OCI-LY7 (cell line): ENCODE measurements around the gene SSRP1.

Experiments
- CTCF ChIP-seq: fragments of 200-600 bp; sonication (generic); conservative IDR thresholded peaks from 2 replicates; pipeline ENCODE4 v1.5.1; 2014; ENCODE audit warnings: mild to moderate bottlenecking, antibody characterized with exemption, low read length, moderate library complexity, mixed read lengths
- EZH2phosphoT487 ChIP-seq: fragments of 200-600 bp; sonication (generic); IDR thresholded peaks from 2 replicates; pipeline ENCODE4 v1.6.1; 2018; ENCODE audit warnings: low read depth, borderline replicate concordance, mild to moderate bottlenecking, mixed run types, antibody characterized with exemption, low read length, moderate library complexity, mixed read lengths

- TF ChIP-seq CTCF (no peak), EZH2phosphoT487 (no peak)
Observed at GRCh38 chr11:57375490-57375889, 39.8 kb upstream of the SSRP1 start.
